Skeletal muscle cell (primary cell): ENCODE data around the gene GDPD1.
"Not testable (repeated sequence)": the region's sequence is repeated elsewhere in the genome, so short reads cannot be mapped to it uniquely, and the experiment has no call there.

ENCODE experiments used
- DNase-seq: peaks from one replicate; pipeline ENCODE4 v3.0.0-alpha.2; 2010; ENCODE audit warnings: low read depth
- H3K4me3 ChIP-seq: 2 replicates; pipeline ENCODE4 v1.5.1; 2011; ENCODE audit warnings: low read depth, mild to moderate bottlenecking, control low read depth, low read length, moderate library complexity

GDPD1 gene

DNA sequence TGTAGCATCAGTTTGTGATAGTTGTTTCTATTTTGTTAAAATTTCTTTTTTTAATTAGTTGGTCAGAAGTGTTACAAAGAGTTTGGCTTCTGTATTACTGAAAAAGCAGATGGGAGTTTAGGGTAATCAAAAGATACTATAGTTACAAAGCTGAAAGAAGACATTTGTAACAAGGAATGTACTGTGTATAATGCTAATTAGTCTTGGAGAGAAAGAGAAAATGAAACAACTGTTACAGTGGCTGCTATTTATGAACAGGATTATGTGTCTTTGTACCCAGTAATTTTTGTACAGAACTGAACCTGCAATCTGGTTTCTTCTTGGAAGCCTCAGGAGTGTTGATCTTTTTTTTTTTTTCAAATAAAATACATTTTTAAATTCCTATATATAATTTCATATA, 14.3 kb downstream of the GDPD1 start:
- no peak for DNase-seq
- no peak overlapping the region for H3K4me3 ChIP-seq

DNA sequence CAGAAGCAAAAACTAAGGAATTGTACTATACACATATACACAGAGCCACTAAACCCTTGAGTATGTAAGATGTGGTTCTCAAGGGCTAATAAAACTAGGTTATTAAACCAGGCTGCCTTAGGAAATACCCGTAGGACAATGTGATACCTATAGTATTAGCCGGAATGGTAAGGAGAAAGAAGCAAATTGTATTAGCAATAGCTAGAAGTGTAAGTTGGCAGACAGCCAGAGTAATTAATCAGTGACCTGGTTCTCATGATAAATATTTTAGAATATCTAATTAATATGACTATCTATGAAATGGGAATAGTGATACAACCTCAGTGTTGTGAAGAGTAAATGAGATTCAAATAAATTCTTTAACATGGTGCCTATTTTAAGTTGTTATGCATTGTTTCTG, 18.6 kb downstream of the GDPD1 start:
- no peak for DNase-seq
- H3K4me3 ChIP-seq = no peak overlapping the region

DNA sequence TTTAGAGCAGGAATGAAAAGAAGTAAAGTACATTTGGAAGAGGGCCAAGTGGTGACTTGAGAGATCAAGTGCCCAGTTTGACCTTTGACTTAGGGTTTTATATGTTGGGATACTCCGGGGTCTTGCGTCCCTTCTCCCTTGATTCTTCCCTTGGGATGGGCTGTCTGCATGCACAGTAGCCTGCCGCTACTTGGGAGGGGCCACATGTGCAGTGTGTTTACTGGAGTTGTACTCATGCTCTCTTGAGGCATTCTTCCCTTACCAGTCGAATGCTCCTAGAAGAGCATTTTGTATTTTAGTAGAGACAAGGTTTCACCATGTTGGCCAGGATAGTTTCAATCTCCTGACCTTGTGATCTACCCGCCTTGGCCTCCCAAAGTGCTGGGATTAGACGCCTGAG, 23.8 kb downstream of the GDPD1 start:
- DNase-seq = no peak
- H3K4me3 ChIP-seq = no peak overlapping the region

DNA sequence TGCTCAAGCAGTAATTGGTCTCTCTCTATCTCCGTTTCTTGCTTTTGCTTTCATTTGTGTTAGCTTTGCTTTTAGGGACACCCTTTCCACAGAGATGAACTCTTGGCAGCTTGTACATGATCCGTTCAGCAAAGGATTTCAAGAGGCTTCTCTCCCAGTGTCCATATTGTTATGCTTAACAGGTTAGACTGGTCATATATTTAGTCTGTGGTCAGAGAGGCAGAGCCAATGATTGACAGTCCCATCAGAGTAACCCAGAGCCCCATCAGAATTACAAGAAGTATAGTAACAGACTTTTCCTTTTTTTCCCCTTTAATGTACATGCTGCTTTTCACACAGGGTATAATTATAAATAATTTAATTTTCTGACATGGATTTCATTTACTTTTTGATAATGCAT, 34.4 kb downstream of the GDPD1 start:
- no peak overlapping the region for H3K4me3 ChIP-seq
- no peak for DNase-seq

DNA sequence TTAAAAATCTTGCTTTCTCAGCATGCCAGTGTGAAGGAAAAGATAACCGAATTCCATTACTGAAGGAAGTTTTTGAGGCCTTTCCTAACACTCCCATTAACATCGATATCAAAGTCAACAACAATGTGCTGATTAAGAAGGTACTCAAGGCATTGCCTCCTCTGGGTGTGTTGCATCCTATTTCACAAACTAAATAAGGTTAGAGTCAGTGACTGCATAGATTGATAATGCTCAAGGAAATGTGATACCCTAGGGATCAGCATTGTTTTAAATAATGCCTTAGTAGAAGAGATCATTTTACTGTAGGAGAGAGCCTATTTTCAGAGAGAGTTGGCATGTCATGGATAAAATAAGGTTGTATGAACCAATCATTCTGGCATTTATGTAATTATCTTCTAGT, 36.8 kb downstream of the GDPD1 start:
- no peak for DNase-seq
- no peak overlapping the region for H3K4me3 ChIP-seq

DNA sequence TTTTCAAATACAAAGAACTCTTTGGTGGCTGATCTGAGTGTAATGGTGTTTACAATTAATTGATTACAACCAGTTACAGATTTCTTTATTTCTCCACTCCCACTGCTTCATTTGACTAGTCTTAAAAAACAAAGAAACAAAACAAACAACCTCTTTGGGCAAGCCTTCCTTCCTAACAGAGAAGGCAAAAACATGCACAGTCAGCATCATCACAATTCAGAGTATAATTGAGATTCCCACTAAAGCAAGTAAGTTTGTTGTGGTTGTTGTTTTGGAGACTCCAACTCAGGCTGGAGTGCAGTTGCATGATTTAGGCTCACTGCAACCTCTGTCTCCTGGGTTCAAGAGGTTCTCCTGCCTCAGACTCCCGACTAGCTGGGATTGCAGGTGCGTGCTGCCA, 40.4 kb downstream of the GDPD1 start:
- H3K4me3 ChIP-seq = no peak overlapping the region
- DNase-seq = no peak

DNA sequence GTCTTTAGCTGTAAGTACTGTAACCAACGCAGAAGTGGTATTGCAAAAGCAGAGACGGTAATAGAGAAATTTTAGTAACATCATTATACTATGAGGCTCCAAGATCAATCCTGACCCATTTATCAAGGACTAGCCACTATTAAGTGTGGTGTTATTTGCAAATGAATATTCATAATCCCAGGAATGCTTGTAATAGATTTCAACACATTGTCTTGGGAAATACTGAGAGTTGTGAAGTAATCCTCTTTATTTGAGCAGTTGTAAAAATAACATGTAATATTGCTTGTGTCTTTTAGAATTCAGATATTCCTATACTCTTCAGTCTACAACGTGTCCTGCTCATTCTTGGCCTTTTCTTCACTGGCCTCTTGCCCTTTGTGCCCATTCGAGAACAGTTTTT, 46.4 kb downstream of the GDPD1 start:
- no peak for DNase-seq
- H3K4me3 ChIP-seq = no peak overlapping the region

DNA sequence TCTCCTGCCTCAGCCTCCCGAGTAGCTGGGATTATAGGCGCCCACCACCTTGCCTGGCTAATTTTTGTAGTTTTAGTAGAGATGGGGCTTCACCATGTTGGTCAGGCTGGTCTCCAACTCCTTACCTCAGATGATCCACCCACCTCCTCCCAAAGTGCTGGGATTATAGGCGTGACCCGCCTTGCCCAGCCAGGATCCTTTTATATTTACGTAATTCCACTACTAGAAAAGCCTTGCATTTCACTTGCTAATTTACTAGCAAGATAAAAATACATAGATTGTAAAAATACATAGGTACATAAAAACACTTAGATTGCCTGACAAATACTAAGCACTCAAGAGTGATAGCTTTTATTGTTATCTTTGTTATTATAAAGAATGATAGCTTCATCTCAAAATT, 47.5 kb downstream of the GDPD1 start:
- no peak for DNase-seq
- H3K4me3 ChIP-seq = no peak overlapping the region

DNA sequence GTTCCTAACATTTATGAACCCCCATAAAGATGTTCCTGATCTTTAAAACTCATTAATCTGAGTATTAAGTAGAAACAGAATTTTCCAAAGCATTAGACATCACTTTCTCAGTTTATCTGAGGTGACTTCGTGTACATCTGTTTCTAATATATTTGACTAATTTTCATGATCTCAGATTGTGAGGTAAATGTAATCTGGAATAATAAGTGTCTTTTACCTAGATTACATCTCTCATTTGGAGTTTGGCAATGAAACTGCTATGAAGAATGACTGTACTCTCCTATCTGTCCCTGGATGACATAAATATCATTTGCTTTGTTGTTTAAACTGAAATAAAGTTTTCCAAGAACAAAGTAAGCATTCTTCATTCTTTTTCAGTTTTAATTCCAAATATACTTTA, 55.3 kb downstream of the GDPD1 start:
- no peak overlapping the region for H3K4me3 ChIP-seq
- no peak for DNase-seq

DNA sequence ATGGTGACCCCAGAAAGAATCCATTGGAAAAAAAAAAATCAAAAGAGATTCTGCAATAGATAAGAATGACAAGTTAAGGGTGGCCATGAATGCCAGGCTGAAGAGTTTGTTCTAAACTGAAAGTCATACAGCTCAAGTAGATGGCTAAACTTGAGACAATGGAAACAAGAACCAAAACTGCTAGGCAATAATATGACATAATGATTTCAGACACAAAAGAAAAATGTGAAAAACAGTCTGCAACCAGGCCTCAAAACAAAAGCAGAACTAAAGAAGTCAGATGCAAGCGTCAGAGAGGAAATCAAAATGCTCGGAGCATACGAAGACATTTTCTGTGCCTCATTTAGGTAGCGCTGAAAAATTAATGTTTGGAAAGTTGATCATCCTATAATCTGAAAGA, 56.7 kb downstream of the GDPD1 start:
- no peak overlapping the region for H3K4me3 ChIP-seq
- DNase-seq = no peak

DNA sequence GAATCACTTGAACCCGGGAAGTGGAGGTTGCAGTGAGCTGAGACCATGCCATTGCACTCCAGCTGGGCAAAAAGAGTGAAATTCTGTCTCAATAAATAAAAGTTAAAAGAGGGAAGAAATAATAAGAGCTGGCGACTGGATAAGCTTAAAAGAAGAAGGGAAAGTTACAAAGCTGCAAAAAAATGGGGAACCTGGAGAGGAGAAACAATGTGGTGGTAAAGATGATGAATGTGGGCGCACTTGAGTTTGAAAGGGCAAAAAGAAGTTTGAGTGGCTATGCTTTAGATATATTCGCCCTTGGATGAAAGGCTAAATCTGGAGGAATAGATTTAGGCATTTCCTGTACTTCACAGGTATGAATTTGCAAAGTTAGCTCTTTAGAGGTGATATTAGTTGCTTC, 58.1 kb downstream of the GDPD1 start:
- no peak for DNase-seq
- H3K4me3 ChIP-seq = no peak overlapping the region

DNA sequence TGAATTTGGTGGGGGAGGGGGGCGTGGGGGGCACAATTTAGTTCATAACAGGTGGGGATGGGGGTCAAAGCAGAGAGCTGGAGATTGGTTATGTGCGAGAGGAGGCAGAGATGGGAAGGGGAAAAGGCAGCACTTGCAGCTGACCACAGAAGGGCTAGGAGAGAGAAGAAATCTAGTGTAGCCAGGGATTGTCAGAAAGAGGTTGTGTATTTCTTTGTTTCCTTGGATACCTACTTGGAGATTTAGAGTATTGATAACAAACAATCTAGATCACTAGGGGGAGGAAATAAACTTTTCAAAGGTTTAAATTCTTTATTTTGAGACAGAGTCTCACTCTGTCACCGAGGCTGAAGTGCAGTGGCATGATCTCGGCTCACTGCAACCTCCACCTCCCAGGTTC, 64.0 kb downstream of the GDPD1 start:
- no peak for DNase-seq
- H3K4me3 ChIP-seq = no peak overlapping the region

DNA sequence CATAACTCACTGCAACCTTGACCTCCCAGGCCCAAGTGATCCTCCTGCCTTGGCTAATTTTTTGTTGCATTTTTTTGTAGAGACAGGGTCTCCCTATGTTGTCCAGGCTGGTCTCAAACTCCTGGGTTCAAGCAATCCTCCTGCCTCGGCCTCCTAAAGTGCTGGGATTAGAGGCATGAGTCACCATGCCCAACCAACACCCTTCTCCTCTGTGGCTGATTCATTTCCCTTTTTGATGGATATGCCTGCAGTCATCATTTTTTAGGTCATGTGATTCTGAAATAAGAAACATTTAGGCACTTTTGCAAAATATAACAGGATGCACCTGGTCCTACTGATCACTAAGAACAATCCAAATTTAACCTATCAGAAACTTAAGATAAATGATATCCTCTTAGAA, 67.1 kb downstream of the GDPD1 start:
- no peak overlapping the region for H3K4me3 ChIP-seq
- no peak for DNase-seq

DNA sequence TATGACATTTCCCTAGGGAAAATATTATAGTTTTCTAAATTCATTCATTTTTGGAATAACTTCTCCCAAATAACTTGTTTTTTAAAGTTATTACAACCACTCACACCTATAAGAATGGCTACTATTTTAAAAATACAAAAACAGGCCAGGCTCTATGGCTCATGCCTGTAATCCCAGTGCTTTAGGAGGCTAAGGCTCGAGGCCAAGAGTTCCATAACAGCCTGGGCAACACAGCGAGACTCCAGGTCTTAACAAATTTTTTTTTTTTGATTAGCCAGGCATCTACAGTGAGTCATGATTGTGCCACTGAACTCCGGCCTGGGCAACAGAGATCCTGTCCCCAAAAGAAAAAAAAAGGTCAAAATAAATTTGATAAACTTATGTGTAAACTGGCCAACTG, 67.6 kb downstream of the GDPD1 start:
- no peak overlapping the region for H3K4me3 ChIP-seq
- no peak for DNase-seq

DNA sequence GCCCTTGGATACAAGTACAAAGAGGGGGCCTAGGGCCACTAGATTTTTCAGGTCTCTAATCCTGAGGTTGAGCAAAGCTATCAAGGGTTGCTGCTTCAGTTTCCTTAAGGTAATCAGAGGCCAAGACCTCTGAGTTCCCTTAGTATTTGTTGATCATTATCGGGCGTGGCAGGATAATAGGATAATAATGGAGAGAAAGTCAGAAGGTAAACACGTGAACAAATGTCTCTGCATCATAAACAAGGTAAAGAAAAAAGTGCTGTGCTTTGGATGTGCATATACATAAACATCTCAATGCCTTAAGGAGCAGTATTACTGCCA, 69.6 kb downstream of the GDPD1 start:
- H3K4me3 ChIP-seq = no peak overlapping the region
- no peak for DNase-seq

DNA sequence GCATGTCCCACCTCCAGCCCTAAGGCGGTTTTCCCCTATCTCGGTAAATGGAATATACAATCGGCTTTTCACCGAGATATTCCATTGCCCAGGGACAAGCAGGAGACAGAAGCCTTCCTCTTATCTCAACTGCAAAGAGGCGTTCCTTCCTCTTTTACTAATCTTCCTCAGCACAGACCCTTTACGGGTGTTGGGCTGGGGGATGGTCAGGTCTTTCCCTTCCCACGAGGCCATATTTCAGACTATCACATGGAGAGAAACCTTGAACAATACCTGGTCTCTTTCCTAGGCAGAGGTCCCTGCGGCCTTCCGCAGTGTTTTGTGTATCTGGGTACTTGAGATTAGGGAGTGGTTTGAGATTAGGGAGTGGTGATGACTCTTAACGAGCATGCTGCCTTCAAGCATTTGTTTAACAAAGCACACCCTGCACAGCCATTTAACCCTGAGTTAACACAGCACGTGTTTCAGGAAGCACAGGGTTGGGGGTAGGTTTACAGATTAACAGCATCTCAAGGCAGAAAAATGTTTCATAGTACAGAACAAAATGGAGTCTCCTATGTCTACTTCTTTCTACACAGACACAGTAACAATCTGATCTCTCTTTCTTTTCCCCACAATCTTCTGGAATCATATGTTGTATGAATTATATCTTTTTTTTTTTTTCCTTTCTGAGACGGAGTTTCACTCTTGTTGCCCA, 70.1 kb downstream of the GDPD1 start:
- H3K4me3 ChIP-seq, DNase-seq: not testable (repeated sequence)

DNA sequence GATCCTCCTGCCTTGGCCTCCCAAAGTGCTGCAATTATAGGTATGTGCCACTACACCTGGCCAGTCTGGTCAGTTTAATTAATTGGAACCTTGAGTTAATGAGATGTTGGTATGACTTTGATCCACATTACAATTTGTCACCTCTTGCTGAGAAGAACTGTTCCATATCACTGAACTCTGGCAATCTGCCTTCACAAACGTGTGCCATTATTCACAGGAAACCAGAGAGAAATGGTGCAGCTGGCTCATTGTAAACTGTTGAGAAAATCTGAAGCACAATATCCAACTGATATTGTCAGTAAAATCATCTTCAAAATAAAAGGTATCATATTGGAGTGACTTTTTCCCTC, 71.8 kb downstream of the GDPD1 start:
- DNase-seq = no peak

DNA sequence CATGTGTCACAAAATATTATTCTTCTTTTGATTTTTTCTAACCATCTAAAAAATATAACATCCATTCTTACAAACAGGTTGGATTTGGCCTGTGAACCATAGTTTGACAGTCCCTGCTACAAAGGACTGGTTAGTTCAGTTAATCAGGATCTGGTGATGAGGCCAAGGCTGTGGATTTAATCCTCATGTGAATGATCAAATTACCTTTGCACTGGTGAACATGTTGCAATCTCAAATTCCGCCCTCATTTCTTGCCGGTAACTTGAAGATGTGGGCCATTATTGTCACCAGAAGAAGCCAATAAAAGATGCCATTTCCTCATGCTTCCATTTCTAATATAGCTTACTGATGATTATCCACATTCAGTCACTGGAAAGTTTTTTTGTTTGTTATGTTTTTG, 75.9 kb downstream of the GDPD1 start:
- no peak overlapping the region for H3K4me3 ChIP-seq
- DNase-seq = no peak

More for the DNA sequence above, 71.8 kb downstream of the GDPD1 start:
- no peak overlapping the region for H3K4me3 ChIP-seq

DNA sequence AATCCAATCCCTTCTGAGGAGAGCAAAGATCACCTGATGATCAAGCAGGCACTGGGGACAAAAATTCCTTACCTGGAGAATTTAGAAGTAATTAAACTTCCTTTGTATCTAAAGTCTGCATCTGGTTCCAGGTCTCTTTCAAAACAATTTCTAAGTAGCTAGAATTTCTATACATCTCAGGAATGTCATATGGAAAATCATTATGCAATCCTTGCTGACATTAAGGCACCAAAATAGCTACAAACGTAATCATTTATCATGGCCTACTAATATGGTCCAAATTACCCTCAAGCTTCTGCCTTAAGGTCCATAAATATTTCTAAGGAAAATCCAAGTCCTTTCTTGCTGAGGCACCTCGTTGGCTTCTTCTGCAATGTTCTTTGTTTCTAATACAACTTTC, 78.2 kb downstream of the GDPD1 start:
- no peak for DNase-seq
- no peak overlapping the region for H3K4me3 ChIP-seq

DNA sequence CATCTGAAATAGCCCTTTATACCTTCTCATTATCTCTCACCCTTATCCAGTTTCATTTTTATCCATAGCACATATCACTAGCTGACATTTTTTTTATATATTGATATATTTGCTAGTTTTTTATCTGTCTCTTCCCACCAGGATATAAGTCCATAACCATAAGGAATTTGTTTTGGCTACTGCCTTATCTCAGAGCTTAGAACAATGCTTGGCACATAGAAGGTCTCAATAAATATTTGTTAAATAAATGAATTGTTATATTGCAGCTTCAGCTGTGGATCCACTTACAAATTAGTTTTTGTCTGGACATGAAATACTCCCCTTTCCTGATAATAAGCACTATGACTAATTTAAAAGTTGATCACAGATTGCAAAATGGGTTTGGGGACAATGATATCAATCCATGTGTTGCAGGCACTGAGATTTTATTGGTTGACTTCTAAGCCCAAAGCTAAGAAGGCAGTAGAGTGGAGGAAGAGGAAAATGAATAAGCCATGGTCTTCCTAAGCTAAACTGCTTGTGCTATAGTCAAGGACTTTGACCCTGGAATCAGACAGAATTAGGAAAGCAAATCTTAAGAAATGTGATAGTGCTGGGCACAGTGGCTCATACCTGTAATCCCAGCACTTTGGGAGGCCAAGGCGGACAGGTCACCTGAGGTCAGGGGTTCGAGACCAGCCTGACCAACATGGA, 79.2 kb downstream of the GDPD1 start:
- no peak for DNase-seq
- no peak overlapping the region for H3K4me3 ChIP-seq

DNA sequence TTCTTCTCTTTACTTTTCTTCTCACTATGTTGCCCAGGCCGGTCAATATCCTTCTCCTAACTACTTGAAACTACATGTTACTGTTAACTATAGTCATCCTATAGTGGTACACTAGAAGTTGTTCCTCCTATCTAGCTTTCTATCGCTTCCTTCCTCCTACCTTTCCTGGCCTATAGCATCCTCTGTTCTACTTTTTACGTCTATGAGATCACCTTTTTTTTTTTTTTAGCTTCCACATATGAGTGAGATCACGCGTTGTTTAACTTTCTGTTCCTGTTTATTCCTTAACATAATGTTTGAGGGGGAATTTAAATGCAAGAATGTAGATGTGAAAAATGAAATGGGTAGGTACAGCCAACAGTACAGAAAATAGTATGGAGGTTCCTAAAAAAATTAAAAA, 80.6 kb downstream of the GDPD1 start:
- DNase-seq = no peak

DNA sequence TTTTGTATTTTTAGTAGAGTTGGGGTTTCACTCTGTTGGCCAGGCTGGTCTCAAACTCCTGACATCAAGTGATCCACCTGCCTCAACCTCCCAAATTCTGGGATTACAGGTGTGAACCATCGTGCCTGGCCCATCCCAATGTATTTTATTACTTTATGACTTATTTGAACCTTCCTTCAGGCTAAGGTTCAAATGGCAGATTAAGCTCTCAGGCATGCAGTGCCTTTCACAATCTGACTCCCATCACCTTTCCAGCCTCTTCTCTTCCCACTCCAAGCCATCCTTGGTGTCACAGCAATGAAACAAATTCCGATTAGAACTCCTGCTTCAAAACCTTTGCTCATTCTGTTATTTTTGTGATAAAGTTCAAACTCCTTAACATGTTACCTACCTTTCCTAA, 84.5 kb downstream of the GDPD1 start:
- no peak overlapping the region for H3K4me3 ChIP-seq
- no peak for DNase-seq

More for the DNA sequence above, 80.6 kb downstream of the GDPD1 start:
- no peak overlapping the region for H3K4me3 ChIP-seq
